ENCODE data around the gene XRCC1. TPM values are rescaled to one million over a fixed set of nuclear protein-coding genes. Genes with fewer than 3 reads are reported as not detected.

Gene XRCC1
- total RNA-seq (2022; extraction: Qiagen RNA extraction; ENCODE audit: low read depth): 27.8 to 35.5 TPM (median 28.8 TPM) in 5 replicates

GRCh38 chr19:43575156-43575950 is at the start of gene XRCC1, which contains the start of gene PINLYP:
XRCC1 (minus strand) TSS chr19:43575527; CDS start chr19:43575458, 69 bp downstream.
PINLYP (plus strand) TSS chr19:43575801; CDS start chr19:43577192, 1,391 bp downstream.

GRCh38 chr19:43619262-43620060 is 44.1 kb upstream of the XRCC1 start, which contains the start of gene ZNF428:
ZNF428 (minus strand) TSS chr19:43619629; CDS start chr19:43614304, 5,325 bp downstream.

GRCh38 chr19:43611788-43612187 is 36.5 kb upstream of the XRCC1 start, which contains the start of gene SRRM5:
SRRM5 (plus strand) TSS chr19:43612088; CDS start chr19:43612122, 34 bp downstream.

GRCh38 chr19:43595999-43596841 is 20.9 kb upstream of the XRCC1 start, which contains the start of the genes IRGQ and ZNF576:
IRGQ (minus strand) TSS chr19:43596134; CDS start chr19:43595338, 796 bp downstream.
ZNF576 (plus strand) TSS chr19:43596595; CDS start chr19:43597109, 514 bp downstream.

GRCh38 chr19:43532962-43533545 is 42.3 kb downstream of the XRCC1 start, which contains the start of gene ZNF575:
ZNF575 (plus strand) TSS chr19:43533188; CDS start chr19:43534423, 1,235 bp downstream.

GRCh38 chr19:43526884-43527859 is 48.2 kb downstream of the XRCC1 start, which contains the start of gene ETHE1:
ETHE1 (minus strand) TSS chr19:43527201; CDS start chr19:43527177, 24 bp downstream.

GRCh38 chr19:43504426-43505185 is 70.7 kb downstream of the XRCC1 start, which contains the start of gene PHLDB3:
PHLDB3 (minus strand) TSS chr19:43504746; CDS start chr19:43504118, 628 bp downstream.

Other genes starting within 250 kb of the XRCC1 start
- gene CD177, start 221.8 kb downstream of the XRCC1 start, total RNA-seq (2022; extraction: Qiagen RNA extraction; ENCODE audit: low read depth): 0.16 to 0.25 TPM (median 0.21 TPM) in 4 of 5 replicates, not detected in the other
- gene TEX101, start 160.6 kb downstream of the XRCC1 start, total RNA-seq (2022; extraction: Qiagen RNA extraction; ENCODE audit: low read depth): not detected in 5 replicates
- 0.45 to 1.2 TPM (median 0.58 TPM) in 5 replicates for gene LYPD3, start 109.9 kb downstream of the XRCC1 start, total RNA-seq (2022; extraction: Qiagen RNA extraction; ENCODE audit: low read depth)
- 8.5 to 13.2 TPM (median 9.7 TPM) in 5 replicates for gene PHLDB3, start 70.8 kb downstream of the XRCC1 start, total RNA-seq (2022; extraction: Qiagen RNA extraction; ENCODE audit: low read depth)
- gene ETHE1, start 48.3 kb downstream of the XRCC1 start, total RNA-seq (2022; extraction: Qiagen RNA extraction; ENCODE audit: low read depth): 50.5 to 52.8 TPM (median 51.5 TPM) in 5 replicates
- 1.4 to 2.6 TPM (median 1.9 TPM) in 5 replicates for gene ZNF575, start 42.3 kb downstream of the XRCC1 start, total RNA-seq (2022; extraction: Qiagen RNA extraction; ENCODE audit: low read depth)
- gene PINLYP, start 274 bp upstream of the XRCC1 start, total RNA-seq (2022; extraction: Qiagen RNA extraction; ENCODE audit: low read depth): 0.22 to 0.55 TPM (median 0.30 TPM) in 5 replicates
- gene IRGQ, start 20.6 kb upstream of the XRCC1 start, total RNA-seq (2022; extraction: Qiagen RNA extraction; ENCODE audit: low read depth): 5.9 to 7.4 TPM (median 6.6 TPM) in 5 replicates
- 15.5 to 22.4 TPM (median 21.0 TPM) in 5 replicates for gene ZNF576, start 21.1 kb upstream of the XRCC1 start, total RNA-seq (2022; extraction: Qiagen RNA extraction; ENCODE audit: low read depth)
- gene SRRM5, start 36.6 kb upstream of the XRCC1 start, total RNA-seq (2022; extraction: Qiagen RNA extraction; ENCODE audit: low read depth): 0.61 to 1.4 TPM (median 0.85 TPM) in 5 replicates
- 46.5 to 64.2 TPM (median 58.3 TPM) in 5 replicates for gene ZNF428, start 44.1 kb upstream of the XRCC1 start, total RNA-seq (2022; extraction: Qiagen RNA extraction; ENCODE audit: low read depth)
- gene CADM4, start 64.3 kb upstream of the XRCC1 start, total RNA-seq (2022; extraction: Qiagen RNA extraction; ENCODE audit: low read depth): 7.6 to 10.8 TPM (median 8.5 TPM) in 5 replicates
- gene PLAUR, start 94.6 kb upstream of the XRCC1 start, total RNA-seq (2022; extraction: Qiagen RNA extraction; ENCODE audit: low read depth): 111 to 140 TPM (median 128 TPM) in 5 replicates
- gene IRGC, start 140.5 kb upstream of the XRCC1 start, total RNA-seq (2022; extraction: Qiagen RNA extraction; ENCODE audit: low read depth): not detected in 5 replicates
- 45.3 to 77.8 TPM (median 63.7 TPM) in 5 replicates for gene SMG9, start 179.4 kb upstream of the XRCC1 start, total RNA-seq (2022; extraction: Qiagen RNA extraction; ENCODE audit: low read depth)
- gene KCNN4, start 205.4 kb upstream of the XRCC1 start, total RNA-seq (2022; extraction: Qiagen RNA extraction; ENCODE audit: low read depth): 53.4 to 63.0 TPM (median 58.9 TPM) in 5 replicates
- gene LYPD5, start 226.9 kb upstream of the XRCC1 start, total RNA-seq (2022; extraction: Qiagen RNA extraction; ENCODE audit: low read depth): 0.17 to 0.31 TPM (median 0.22 TPM) in 5 replicates

Data from A549 treated with DMSO at 1 μM for 4 hours (cell line).